PC-3 (cell line): ENCODE data around the gene PRR12.

Source experiments
- EZH2 ChIP-seq: fragments of 300-600 bp; sonication (generic); IDR thresholded peaks from one replicate; pipeline ENCODE4 v1.6.1; 2017; ENCODE audit warnings: antibody characterized with exemption, mild to moderate bottlenecking, low read length; ENCODE audit not compliant: unreplicated experiment
- TF ChIP-seq, protein P1 (sequence below): fragments of 300-600 bp; sonication (generic); conservative IDR thresholded peaks from 2 replicates; pipeline ENCODE4 v1.5.1; 2017; ENCODE audit warnings: antibody characterized with exemption, low read depth, mild to moderate bottlenecking, low read length

- TF ChIP-seq, protein P1, sequence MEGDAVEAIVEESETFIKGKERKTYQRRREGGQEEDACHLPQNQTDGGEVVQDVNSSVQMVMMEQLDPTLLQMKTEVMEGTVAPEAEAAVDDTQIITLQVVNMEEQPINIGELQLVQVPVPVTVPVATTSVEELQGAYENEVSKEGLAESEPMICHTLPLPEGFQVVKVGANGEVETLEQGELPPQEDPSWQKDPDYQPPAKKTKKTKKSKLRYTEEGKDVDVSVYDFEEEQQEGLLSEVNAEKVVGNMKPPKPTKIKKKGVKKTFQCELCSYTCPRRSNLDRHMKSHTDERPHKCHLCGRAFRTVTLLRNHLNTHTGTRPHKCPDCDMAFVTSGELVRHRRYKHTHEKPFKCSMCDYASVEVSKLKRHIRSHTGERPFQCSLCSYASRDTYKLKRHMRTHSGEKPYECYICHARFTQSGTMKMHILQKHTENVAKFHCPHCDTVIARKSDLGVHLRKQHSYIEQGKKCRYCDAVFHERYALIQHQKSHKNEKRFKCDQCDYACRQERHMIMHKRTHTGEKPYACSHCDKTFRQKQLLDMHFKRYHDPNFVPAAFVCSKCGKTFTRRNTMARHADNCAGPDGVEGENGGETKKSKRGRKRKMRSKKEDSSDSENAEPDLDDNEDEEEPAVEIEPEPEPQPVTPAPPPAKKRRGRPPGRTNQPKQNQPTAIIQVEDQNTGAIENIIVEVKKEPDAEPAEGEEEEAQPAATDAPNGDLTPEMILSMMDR: no peak
- TF ChIP-seq EZH2: no peak
Observed at GRCh38 chr19:49651820-49652550, 61.0 kb downstream of the PRR12 start.
